WTC11 (cell line): ENCODE data around the gene RTN4.

Source experiments
- CREB1 ChIP-seq: sonication (generic); formaldehyde crosslinking; IDR thresholded peaks from 2 replicates; pipeline ENCODE4 v1.8.0; 2023; ENCODE audit warnings: mild to moderate bottlenecking, missing genetic modification reagents
- NFATC4 ChIP-seq: fragments of 250-450 bp; sonication (Bioruptor Pico); IDR thresholded peaks from 2 replicates; pipeline ENCODE4 v1.9.0; 2021; ENCODE audit warnings: mild to moderate bottlenecking
- NFYB ChIP-seq: sonication (generic); formaldehyde crosslinking; conservative IDR thresholded peaks from 2 replicates; pipeline ENCODE4 v1.8.0; 2022; ENCODE audit warnings: low read depth, missing genetic modification reagents
- SP1 ChIP-seq: sonication (generic); formaldehyde crosslinking; conservative IDR thresholded peaks from 2 replicates; pipeline ENCODE4 v1.8.1; 2022; ENCODE audit warnings: missing genetic modification reagents
- TF ChIP-seq, protein P1 (sequence below): fragments of 200-600 bp; IDR thresholded peaks from 2 replicates; pipeline ENCODE4 v1.8.0; 2022; ENCODE audit warnings: antibody characterized with exemption
- TF ChIP-seq, protein P2 (sequence below): sonication (generic); formaldehyde crosslinking; IDR thresholded peaks from 2 replicates; pipeline ENCODE4 v1.8.0; 2022; ENCODE audit warnings: missing genetic modification reagents
- TF ChIP-seq, protein P3 (sequence below): sonication (generic); formaldehyde crosslinking; IDR thresholded peaks from 2 replicates; pipeline ENCODE4 v1.8.1; 2023; ENCODE audit warnings: mild to moderate bottlenecking, missing genetic modification reagents, borderline replicate concordance
- TF ChIP-seq, protein P4 (sequence below): sonication (generic); formaldehyde crosslinking; IDR thresholded peaks from 2 replicates; pipeline ENCODE4 v1.8.1; 2023; ENCODE audit warnings: mild to moderate bottlenecking, missing genetic modification reagents, moderate library complexity
- TF ChIP-seq, protein P5 (sequence below): sonication (generic); formaldehyde crosslinking; IDR thresholded peaks from 2 replicates; pipeline ENCODE4 v1.8.1; 2022; ENCODE audit warnings: low read depth, missing genetic modification reagents, borderline replicate concordance

DNA sequence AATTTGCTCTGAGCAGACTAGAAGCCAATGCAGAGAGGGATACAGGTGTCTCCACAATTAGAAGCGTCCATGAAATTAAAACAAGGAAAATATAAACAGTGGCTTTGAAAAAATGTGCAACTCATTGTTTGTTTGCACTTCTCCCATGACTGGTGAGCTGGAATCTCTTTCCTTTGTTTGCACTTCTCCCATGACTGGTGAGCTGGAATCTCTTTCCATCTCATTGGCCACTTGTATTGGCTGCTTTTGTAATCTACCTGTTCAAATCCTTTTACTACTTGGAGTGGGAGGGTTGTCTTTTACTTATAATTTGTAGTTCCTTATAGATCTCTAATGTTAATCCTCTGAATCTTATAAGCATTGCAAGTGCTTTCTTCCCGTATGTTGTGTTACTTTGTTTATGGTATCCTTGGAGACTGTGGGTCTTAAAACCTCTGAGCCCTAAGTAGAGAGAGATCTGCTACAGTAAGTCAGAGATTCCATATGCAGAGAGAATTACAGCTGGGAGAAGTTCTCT lies 94.1 kb downstream of the RTN4 start:
- TF ChIP-seq, protein P1, sequence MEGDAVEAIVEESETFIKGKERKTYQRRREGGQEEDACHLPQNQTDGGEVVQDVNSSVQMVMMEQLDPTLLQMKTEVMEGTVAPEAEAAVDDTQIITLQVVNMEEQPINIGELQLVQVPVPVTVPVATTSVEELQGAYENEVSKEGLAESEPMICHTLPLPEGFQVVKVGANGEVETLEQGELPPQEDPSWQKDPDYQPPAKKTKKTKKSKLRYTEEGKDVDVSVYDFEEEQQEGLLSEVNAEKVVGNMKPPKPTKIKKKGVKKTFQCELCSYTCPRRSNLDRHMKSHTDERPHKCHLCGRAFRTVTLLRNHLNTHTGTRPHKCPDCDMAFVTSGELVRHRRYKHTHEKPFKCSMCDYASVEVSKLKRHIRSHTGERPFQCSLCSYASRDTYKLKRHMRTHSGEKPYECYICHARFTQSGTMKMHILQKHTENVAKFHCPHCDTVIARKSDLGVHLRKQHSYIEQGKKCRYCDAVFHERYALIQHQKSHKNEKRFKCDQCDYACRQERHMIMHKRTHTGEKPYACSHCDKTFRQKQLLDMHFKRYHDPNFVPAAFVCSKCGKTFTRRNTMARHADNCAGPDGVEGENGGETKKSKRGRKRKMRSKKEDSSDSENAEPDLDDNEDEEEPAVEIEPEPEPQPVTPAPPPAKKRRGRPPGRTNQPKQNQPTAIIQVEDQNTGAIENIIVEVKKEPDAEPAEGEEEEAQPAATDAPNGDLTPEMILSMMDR = no peak
- TF ChIP-seq, protein P2, sequence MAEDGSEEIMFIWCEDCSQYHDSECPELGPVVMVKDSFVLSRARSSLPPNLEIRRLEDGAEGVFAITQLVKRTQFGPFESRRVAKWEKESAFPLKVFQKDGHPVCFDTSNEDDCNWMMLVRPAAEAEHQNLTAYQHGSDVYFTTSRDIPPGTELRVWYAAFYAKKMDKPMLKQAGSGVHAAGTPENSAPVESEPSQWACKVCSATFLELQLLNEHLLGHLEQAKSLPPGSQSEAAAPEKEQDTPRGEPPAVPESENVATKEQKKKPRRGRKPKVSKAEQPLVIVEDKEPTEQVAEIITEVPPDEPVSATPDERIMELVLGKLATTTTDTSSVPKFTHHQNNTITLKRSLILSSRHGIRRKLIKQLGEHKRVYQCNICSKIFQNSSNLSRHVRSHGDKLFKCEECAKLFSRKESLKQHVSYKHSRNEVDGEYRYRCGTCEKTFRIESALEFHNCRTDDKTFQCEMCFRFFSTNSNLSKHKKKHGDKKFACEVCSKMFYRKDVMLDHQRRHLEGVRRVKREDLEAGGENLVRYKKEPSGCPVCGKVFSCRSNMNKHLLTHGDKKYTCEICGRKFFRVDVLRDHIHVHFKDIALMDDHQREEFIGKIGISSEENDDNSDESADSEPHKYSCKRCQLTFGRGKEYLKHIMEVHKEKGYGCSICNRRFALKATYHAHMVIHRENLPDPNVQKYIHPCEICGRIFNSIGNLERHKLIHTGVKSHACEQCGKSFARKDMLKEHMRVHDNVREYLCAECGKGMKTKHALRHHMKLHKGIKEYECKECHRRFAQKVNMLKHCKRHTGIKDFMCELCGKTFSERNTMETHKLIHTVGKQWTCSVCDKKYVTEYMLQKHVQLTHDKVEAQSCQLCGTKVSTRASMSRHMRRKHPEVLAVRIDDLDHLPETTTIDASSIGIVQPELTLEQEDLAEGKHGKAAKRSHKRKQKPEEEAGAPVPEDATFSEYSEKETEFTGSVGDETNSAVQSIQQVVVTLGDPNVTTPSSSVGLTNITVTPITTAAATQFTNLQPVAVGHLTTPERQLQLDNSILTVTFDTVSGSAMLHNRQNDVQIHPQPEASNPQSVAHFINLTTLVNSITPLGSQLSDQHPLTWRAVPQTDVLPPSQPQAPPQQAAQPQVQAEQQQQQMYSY = no peak
- TF ChIP-seq CREB1 (CRISPR knock-in tag) (no peak), NFYB (no peak), SP1 (no peak), NFATC4 (CRISPR knock-in tag) (no peak)
- TF ChIP-seq, protein P3, sequence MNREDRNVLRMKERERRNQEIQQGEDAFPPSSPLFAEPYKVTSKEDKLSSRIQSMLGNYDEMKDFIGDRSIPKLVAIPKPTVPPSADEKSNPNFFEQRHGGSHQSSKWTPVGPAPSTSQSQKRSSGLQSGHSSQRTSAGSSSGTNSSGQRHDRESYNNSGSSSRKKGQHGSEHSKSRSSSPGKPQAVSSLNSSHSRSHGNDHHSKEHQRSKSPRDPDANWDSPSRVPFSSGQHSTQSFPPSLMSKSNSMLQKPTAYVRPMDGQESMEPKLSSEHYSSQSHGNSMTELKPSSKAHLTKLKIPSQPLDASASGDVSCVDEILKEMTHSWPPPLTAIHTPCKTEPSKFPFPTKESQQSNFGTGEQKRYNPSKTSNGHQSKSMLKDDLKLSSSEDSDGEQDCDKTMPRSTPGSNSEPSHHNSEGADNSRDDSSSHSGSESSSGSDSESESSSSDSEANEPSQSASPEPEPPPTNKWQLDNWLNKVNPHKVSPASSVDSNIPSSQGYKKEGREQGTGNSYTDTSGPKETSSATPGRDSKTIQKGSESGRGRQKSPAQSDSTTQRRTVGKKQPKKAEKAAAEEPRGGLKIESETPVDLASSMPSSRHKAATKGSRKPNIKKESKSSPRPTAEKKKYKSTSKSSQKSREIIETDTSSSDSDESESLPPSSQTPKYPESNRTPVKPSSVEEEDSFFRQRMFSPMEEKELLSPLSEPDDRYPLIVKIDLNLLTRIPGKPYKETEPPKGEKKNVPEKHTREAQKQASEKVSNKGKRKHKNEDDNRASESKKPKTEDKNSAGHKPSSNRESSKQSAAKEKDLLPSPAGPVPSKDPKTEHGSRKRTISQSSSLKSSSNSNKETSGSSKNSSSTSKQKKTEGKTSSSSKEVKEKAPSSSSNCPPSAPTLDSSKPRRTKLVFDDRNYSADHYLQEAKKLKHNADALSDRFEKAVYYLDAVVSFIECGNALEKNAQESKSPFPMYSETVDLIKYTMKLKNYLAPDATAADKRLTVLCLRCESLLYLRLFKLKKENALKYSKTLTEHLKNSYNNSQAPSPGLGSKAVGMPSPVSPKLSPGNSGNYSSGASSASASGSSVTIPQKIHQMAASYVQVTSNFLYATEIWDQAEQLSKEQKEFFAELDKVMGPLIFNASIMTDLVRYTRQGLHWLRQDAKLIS (CRISPR knock-in tag) = no peak
- TF ChIP-seq, protein P4, sequence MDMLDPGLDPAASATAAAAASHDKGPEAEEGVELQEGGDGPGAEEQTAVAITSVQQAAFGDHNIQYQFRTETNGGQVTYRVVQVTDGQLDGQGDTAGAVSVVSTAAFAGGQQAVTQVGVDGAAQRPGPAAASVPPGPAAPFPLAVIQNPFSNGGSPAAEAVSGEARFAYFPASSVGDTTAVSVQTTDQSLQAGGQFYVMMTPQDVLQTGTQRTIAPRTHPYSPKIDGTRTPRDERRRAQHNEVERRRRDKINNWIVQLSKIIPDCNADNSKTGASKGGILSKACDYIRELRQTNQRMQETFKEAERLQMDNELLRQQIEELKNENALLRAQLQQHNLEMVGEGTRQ = no peak
- TF ChIP-seq, protein P5, sequence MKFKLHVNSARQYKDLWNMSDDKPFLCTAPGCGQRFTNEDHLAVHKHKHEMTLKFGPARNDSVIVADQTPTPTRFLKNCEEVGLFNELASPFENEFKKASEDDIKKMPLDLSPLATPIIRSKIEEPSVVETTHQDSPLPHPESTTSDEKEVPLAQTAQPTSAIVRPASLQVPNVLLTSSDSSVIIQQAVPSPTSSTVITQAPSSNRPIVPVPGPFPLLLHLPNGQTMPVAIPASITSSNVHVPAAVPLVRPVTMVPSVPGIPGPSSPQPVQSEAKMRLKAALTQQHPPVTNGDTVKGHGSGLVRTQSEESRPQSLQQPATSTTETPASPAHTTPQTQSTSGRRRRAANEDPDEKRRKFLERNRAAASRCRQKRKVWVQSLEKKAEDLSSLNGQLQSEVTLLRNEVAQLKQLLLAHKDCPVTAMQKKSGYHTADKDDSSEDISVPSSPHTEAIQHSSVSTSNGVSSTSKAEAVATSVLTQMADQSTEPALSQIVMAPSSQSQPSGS (CRISPR knock-in tag) = no peak
